Measurements from ENCODE around the gene DCAF4.
"Not testable (repeated sequence)": the region's sequence is repeated elsewhere in the genome, so short reads cannot be mapped to it uniquely, and the experiment has no call there.

DCAF4 gene

GRCh38 chr14:72975770-72976169, 49.5 kb downstream of the DCAF4 start:
- no peak for DNase-seq

GRCh38 chr14:72978856-72979255, 52.6 kb downstream of the DCAF4 start:
- DNase-seq: no peak

GRCh38 chr14:72980863-72981262, 54.6 kb downstream of the DCAF4 start:
- DNase-seq: no peak

GRCh38 chr14:72982146-72982708, 56.0 kb downstream of the DCAF4 start:
- no peak for DNase-seq

- DNase-seq: no peak
These were observed 60.0 kb downstream of the DCAF4 start for GRCh38 chr14:72986214-72986613.

GRCh38 chr14:72986857-72987256, 60.6 kb downstream of the DCAF4 start:
- no peak for DNase-seq

- DNase-seq: no peak
These were observed 63.9 kb downstream of the DCAF4 start for GRCh38 chr14:72990171-72990570.

- no peak for DNase-seq
These were observed 70.7 kb downstream of the DCAF4 start for GRCh38 chr14:72996916-72997315.

GRCh38 chr14:72998252-72998903, 72.1 kb downstream of the DCAF4 start:
- no peak for DNase-seq

GRCh38 chr14:72999316-72999715, 73.1 kb downstream of the DCAF4 start:
- no peak for DNase-seq

- no peak for DNase-seq
These were observed 73.8 kb downstream of the DCAF4 start for GRCh38 chr14:73000073-73000472.

GRCh38 chr14:73003681-73004080, 77.4 kb downstream of the DCAF4 start:
- no peak for DNase-seq

- DNase-seq: not testable (repeated sequence)
These were observed 78.4 kb downstream of the DCAF4 start for GRCh38 chr14:73004641-73005040.

GRCh38 chr14:73007835-73008234, 81.6 kb downstream of the DCAF4 start:
- no peak for DNase-seq

GRCh38 chr14:73008501-73008900, 82.2 kb downstream of the DCAF4 start:
- no peak for DNase-seq

Measured in T-helper 2 cell (primary cell).